HG02943 (cell line): Measurements from ENCODE around the gene MOGAT3.

Experiments
- ATAC-seq: cut with Tn5 transposase; IDR thresholded peaks from one replicate; pipeline ENCODE4 v1.9.1; 2021; ENCODE audit warnings: mild to moderate bottlenecking, low read depth, moderate library complexity; ENCODE audit not compliant: unreplicated experiment

The MOGAT3 gene

DNA sequence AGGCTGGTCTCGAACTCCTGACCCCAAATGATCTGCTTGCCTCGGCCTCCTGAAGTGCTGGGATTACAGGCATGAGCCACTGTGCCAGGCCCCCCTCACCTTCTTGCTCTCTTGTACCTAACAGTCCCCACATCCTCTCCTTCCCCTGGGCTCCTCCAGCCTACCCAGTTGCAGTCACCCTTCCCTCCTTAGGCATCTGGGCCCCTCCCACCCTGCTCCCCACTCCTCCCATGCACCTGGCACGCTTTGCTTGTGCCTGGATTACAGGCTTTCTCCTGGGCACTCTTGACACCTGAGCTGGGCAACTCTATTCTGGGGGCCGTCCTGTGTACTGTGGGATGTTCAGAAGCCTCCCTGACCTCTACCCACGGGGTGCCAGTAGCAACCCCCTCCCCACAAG, 33.8 kb upstream of the MOGAT3 start:
- ATAC-seq, result no peak

GRCh38 chr7:101233907-101234547, 33.2 kb upstream of the MOGAT3 start:
- no peak for ATAC-seq

GRCh38 chr7:101232141-101232850, 31.5 kb upstream of the MOGAT3 start:
- ATAC-seq, result no peak

DNA sequence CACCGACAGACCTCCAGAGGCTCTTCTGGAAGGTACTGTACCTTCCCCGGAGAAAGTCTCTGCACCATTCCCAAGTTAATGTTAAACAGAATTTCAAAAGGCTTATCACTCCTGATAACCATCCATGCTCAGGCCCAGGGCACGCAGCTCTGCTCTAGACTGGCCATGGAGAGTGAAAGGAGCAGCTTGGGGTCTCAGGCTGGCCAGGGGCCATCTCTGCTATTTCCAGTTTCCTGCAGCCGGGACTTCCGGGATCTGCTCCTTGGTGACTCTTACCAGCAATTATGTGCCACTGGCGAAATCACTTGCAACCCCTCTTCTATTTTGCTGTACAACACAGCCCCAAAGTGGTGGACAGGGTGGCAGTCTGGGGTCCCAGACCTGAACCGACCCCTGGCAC, 30.8 kb upstream of the MOGAT3 start:
- no peak for ATAC-seq

- no peak for ATAC-seq
Measured at GRCh38 chr7:101226721-101227120, 25.9 kb upstream of the MOGAT3 start.

DNA sequence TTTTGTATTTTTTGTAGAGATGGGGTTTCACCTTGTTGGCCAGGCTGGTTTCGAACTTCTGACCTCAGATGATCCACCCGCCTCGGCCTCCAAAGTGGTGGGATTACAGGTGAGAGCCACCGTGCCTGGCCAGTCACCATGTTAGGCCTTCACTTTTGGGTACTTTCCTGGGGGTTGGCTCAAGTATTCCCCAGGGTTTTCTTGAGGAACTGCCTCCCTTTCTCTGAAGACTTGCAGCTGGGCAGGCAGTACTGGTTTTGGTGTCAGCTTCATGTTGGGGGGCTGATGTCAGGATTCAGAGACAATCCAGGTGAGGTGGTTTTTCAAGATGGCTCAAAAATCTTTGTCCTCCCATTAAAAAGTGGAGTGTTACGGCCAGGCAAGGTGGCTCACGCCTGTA, 24.8 kb upstream of the MOGAT3 start:
- ATAC-seq, result no peak

- ATAC-seq, result no peak
Measured at GRCh38 chr7:101223528-101223927, 22.7 kb upstream of the MOGAT3 start.

DNA sequence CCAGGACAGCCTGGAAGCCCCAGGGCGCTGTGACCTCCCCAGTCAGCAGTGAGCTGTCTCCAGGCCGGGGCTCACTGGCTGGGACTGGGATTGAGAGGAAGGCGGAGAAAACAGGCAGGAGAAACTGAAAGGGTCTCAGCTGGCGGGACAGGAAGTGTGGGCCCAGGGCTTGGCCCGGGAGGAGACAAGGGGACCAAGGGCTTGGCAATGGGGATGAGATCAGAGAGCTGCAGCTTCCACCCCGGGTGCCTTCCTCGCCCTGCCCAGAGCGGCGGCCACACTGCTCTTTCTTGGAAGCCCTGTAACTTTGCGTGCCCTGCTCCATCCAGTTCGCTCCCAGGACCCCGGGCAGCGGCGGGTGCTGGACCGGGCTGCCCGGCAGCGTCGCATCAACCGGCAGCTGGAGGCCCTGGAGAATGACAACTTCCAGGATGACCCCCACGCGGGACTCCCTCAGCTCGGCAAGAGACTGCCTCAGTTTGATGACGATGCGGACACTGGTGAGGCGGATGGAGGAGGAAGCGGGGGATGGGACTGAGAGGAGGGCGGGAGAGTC, 21.5 kb upstream of the MOGAT3 start:
- no peak for ATAC-seq

- no peak for ATAC-seq
Measured at GRCh38 chr7:101220295-101220694, 19.5 kb upstream of the MOGAT3 start.

DNA sequence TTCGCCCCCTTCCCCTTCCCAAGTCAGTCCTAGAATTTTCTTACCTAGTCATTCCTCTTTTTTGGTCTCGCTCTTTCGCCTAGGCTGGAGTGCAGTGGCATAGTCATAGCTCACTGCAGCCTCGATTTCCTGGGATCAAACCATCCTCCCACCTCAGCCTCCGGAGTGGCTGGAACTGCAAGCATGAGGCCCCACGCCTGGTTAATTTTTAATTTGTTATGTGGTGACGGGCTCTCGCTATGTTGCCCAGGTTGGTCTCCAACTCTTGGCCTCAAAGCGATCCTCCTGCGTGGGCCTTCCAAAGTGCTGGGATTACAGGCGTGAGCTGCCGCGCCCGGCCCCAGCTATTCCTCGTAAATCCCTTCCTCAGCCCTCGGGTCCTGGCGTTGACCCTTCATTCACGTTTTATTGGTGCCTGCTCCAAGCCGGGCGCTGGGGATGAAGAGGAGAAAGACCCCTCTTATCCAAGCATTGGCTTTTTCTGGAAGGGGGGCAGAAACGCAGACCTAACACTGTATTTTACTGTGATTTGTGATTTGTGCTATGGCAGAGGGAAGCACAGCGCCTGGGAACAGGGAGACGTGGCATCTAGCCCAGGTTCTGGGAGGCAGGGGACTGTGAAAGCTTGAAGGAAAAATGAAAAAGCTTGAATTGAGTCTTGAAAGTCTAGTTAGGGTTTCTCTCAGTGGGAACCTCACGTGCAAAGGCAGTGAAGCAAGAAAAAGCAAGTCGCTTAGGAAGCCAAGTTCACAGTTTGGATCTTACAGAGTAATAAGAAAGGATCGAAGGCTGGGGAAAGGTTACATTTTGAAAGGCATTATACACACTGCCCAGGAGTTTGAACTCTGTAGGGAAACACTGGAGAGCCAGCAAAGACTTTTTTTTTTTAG, 17.6 kb upstream of the MOGAT3 start:
- ATAC-seq, result peak; percentile 6

GRCh38 chr7:101217388-101218235, 16.8 kb upstream of the MOGAT3 start, which contains the start of the genes PLOD3 and ZNHIT1:
PLOD3 (minus strand) TSS chr7:101217581; CDS start chr7:101217274, 307 bp downstream.
ZNHIT1 (plus strand) TSS chr7:101218165; CDS start chr7:101218196, 31 bp downstream.
- peak; percentile 67 for ATAC-seq

GRCh38 chr7:101216860-101217387, 16.1 kb upstream of the MOGAT3 start:
- no peak for ATAC-seq

GRCh38 chr7:101216001-101216859, 15.4 kb upstream of the MOGAT3 start:
- ATAC-seq, result no peak

GRCh38 chr7:101212014-101212413, 11.2 kb upstream of the MOGAT3 start:
- no peak for ATAC-seq

DNA sequence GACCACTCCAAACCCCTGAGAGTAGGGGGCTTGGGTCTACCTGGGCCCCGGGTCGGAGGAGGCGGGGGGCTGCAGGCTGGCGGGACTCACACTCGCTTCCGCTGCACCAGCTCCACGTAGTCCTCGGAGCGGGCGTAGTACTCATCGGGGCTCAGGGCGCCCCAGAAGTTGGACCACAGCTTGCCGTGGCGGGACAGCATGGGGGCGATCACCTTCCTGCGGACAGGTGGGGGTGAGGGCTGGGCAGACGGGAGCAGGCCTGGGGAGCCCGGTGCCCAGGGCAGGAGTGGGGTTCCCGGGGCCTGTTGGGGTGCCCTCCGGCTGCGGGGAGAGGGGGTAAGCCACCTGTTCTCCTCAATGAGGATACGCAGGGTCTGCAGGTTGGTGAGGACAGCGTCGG, 10.7 kb upstream of the MOGAT3 start:
- no peak for ATAC-seq

- no peak for ATAC-seq
Measured at GRCh38 chr7:101210143-101210542, 9.3 kb upstream of the MOGAT3 start.

DNA sequence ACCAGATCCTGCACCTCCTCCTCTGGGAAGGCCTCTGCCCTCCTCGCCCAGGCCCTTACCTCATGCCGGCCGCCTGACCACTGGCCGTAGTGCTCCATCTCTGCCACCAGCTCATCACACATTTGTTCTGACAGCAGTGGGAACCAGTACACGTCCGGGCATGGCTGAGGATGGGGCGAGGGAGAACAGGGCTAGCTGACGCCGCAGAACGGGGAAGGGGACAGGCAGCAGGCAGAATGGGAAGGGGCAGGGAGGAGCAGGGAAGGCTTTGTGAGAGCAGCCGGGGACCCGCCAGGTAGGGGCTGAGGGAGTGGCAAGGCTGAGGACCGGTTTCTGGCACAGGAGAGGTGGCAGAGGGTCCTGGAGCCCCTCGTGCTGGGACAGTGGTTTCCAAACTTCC, 8.0 kb upstream of the MOGAT3 start:
- no peak for ATAC-seq

- no peak for ATAC-seq
Measured at GRCh38 chr7:101207459-101207858, 6.6 kb upstream of the MOGAT3 start.

DNA sequence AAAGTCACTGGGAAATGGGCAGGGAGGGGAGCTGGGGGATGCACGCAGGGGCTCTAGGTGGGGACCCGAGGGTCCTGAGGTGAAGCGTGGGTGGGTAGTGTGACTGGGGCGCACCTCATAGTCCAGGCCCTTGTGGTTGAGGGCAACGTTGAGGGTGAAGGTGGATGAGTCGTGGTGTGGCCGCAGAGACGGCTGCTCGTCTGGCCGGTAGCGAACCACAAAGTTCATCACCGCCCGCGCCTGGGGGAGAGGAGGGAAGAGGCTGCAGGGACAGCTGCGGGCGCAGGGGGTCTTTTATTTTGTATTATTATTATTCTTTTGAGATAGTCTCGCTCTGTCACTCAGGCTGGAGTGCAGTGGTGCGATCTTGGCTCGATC, 5.8 kb upstream of the MOGAT3 start:
- ATAC-seq, result no peak
